CD4-positive, alpha-beta T cell treated with Interleukin-4 for 4 hours (primary cell): Measurements from ENCODE around the gene REEP2.
"Not testable (repeated sequence)": the region's sequence is repeated elsewhere in the genome, so short reads cannot be mapped to it uniquely, and the experiment has no call there.

Experiments
- DNase-seq: peaks from one replicate; pipeline ENCODE4 v3.0.0-alpha.2; 2020

Gene REEP2

GRCh38 chr5:138466125-138466899 is 27.5 kb downstream of the REEP2 start:
- DNase-seq, result no peak

- DNase-seq, result no peak
Measured at GRCh38 chr5:138466900-138467710, 28.2 kb downstream of the REEP2 start.

GRCh38 chr5:138467711-138468132 is 28.9 kb downstream of the REEP2 start:
- DNase-seq, result no peak

- DNase-seq, result no peak
Measured at GRCh38 chr5:138468133-138468965, 29.5 kb downstream of the REEP2 start.

GRCh38 chr5:138468966-138469539 is 30.2 kb downstream of the REEP2 start:
- no peak for DNase-seq

GRCh38 chr5:138469540-138470321 is 30.9 kb downstream of the REEP2 start:
- no peak for DNase-seq

- no peak for DNase-seq
Measured at GRCh38 chr5:138470322-138471051, 31.6 kb downstream of the REEP2 start.

- DNase-seq, result no peak
Measured at GRCh38 chr5:138471052-138471361, 32.1 kb downstream of the REEP2 start.

GRCh38 chr5:138472353-138472752 is 33.5 kb downstream of the REEP2 start:
- DNase-seq, result no peak

- not testable (repeated sequence) for DNase-seq
Measured at GRCh38 chr5:138473151-138473550, 34.3 kb downstream of the REEP2 start.

- DNase-seq, result no peak
Measured at GRCh38 chr5:138476918-138477317, 38.1 kb downstream of the REEP2 start.

- DNase-seq, result no peak
Measured at GRCh38 chr5:138482638-138483037, 43.8 kb downstream of the REEP2 start.

GRCh38 chr5:138488481-138488945 is 49.7 kb downstream of the REEP2 start:
- no peak for DNase-seq

GRCh38 chr5:138489683-138490061 is 50.8 kb downstream of the REEP2 start:
- no peak for DNase-seq

GRCh38 chr5:138490648-138491283 is 51.9 kb downstream of the REEP2 start:
- no peak for DNase-seq

- no peak for DNase-seq
Measured at GRCh38 chr5:138491284-138491648, 52.4 kb downstream of the REEP2 start.

- DNase-seq, result peak; percentile 77
Measured at GRCh38 chr5:138491669-138492559, 53.1 kb downstream of the REEP2 start.

GRCh38 chr5:138492560-138493045 is 53.7 kb downstream of the REEP2 start:
- no peak for DNase-seq

GRCh38 chr5:138495351-138495750 is 56.5 kb downstream of the REEP2 start:
- DNase-seq, result no peak
